SW480 (cell line): ENCODE data around the gene LAMA2.

Experiments
- DNase-seq: peaks from one replicate; pipeline ENCODE4 v3.0.0-alpha.2; 2016; ENCODE audit warnings: low spot score

Gene LAMA2

GRCh38 chr6:129329678-129330077 lies 446.7 kb downstream of the LAMA2 start:
- no peak for DNase-seq

GRCh38 chr6:129331450-129332138 lies 448.7 kb downstream of the LAMA2 start:
- DNase-seq: no peak

GRCh38 chr6:129335792-129336191 lies 452.9 kb downstream of the LAMA2 start:
- no peak for DNase-seq

- DNase-seq: no peak
Observed at GRCh38 chr6:129338683-129339082, 455.7 kb downstream of the LAMA2 start.

GRCh38 chr6:129340983-129341382 lies 458.0 kb downstream of the LAMA2 start:
- DNase-seq: no peak

GRCh38 chr6:129342243-129342642 lies 459.3 kb downstream of the LAMA2 start:
- DNase-seq: no peak

- DNase-seq: no peak
Observed at GRCh38 chr6:129342796-129343195, 459.9 kb downstream of the LAMA2 start.

- no peak for DNase-seq
Observed at GRCh38 chr6:129344379-129344778, 461.4 kb downstream of the LAMA2 start.

- DNase-seq: no peak
Observed at GRCh38 chr6:129345890-129346289, 463.0 kb downstream of the LAMA2 start.

GRCh38 chr6:129346964-129347363 lies 464.0 kb downstream of the LAMA2 start:
- no peak for DNase-seq

- peak; percentile 1 for DNase-seq
Observed at GRCh38 chr6:129350278-129350677, 467.3 kb downstream of the LAMA2 start.

- DNase-seq: no peak
Observed at GRCh38 chr6:129351807-129352206, 468.9 kb downstream of the LAMA2 start.

- no peak for DNase-seq
Observed at GRCh38 chr6:129353067-129353466, 470.1 kb downstream of the LAMA2 start.

- no peak for DNase-seq
Observed at GRCh38 chr6:129356129-129356528, 473.2 kb downstream of the LAMA2 start.

GRCh38 chr6:129359811-129360681 lies 477.1 kb downstream of the LAMA2 start:
- DNase-seq: no peak

GRCh38 chr6:129360682-129360955 lies 477.7 kb downstream of the LAMA2 start:
- no peak for DNase-seq

GRCh38 chr6:129364037-129364436 lies 481.1 kb downstream of the LAMA2 start:
- no peak for DNase-seq

GRCh38 chr6:129364767-129365166 lies 481.8 kb downstream of the LAMA2 start:
- no peak for DNase-seq

GRCh38 chr6:129368076-129368475 lies 485.1 kb downstream of the LAMA2 start:
- DNase-seq: no peak

GRCh38 chr6:129368970-129369369 lies 486.0 kb downstream of the LAMA2 start:
- DNase-seq: no peak

- DNase-seq: no peak
Observed at GRCh38 chr6:129369737-129370136, 486.8 kb downstream of the LAMA2 start.

GRCh38 chr6:129370268-129370916 lies 487.5 kb downstream of the LAMA2 start:
- DNase-seq: peak; percentile 30

GRCh38 chr6:129381885-129382284 lies 498.9 kb downstream of the LAMA2 start:
- no peak for DNase-seq
